ENCODE data around the gene LRRC8D. TPM values are rescaled to one million over a fixed set of nuclear protein-coding genes. Genes with fewer than 3 reads are reported as not detected.
A peak's percentile ranks its signal among the peaks of the same experiment; 100 is the strongest.

Gene LRRC8D
- total and polyA plus RNA-seq, 2 experiments from 2014 or later = 23.6 to 48.8 TPM

DNA sequence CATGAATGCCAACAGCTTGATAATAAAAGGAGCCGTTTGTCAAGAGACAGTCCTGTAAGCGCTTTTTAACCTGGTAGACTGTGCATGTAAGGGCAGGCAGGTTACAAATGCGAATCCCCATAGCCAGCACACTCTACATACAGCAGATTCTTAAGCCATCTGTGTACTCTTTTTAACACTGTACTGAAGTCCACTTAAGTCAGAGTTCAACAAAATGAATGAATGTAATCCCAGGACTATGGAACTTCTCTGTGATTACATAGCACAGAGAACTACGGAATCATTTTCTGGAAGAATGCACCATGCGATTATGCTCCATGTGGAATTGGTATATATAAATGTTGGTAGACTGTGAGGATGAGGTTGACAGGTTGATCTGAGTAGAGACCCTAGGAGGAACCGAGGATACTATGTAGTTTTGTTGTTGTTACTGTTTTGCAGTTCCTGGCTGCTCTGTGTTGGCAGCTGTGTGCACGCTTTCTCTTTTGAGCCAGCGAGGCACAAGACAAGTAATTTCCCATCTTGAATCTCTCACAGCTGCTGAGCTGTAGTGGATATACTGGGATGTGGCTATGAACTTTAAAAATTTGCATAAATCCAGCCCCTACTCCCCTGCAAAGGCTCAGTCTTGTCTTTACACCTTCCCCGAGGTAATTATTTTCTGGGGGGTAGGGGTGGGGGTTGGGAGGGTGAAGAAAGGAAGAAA, 21.9 kb downstream of the LRRC8D start:
- Histone ChIP-seq H3F3A (replicated peaks; ENCODE audit: low read depth) (no peaks in the 10 kb centered on the region; the same call in 1 of the 2 replicates), H3K27me3 (ENCODE audit: insufficient read depth) (no peaks in the 10 kb centered on the region), H4K20me1 (replicated peaks; ENCODE audit: insufficient read depth) (peaks cover 16% of the 10 kb centered on the region; the same call in 1 of the 2 replicates), H3K4me3 (peak overlapping the region; percentile 77), H3K4me1 (ENCODE audit: insufficient read depth) (peaks cover 52% of the 10 kb centered on the region), H3K9me2 (ENCODE audit: insufficient read depth) (no peaks in the 10 kb centered on the region), H3K79me2 (replicated peaks; ENCODE audit: insufficient read depth) (peaks cover 79% of the 10 kb centered on the region), H2AFZ (peak overlapping the region; percentile 34; the same call in 1 of the 2 replicates), H3K27ac (ENCODE audit: low read depth) (peak overlapping the region; percentile 71), H3K36me3 (ENCODE audit: insufficient read depth) (peaks cover 6% of the 10 kb centered on the region; the same call in 1 of the 2 replicates), H3K4me2 (peak overlapping the region; percentile 82)
- peak overlapping the region; percentile 86 for H3K27ac Mint-ChIP-seq
- H3K36me3 Mint-ChIP-seq (ENCODE audit: low read depth) = peaks cover 37% of the 10 kb centered on the region
- H3K4me3 Mint-ChIP-seq = peak overlapping the region; percentile 84
- H3K9me3 Mint-ChIP-seq = no peaks in the 10 kb centered on the region
- peaks cover 13% of the 10 kb centered on the region for H3K27me3 Mint-ChIP-seq (ENCODE audit: insufficient read depth, low read depth, poor library complexity)
- peaks cover 57% of the 10 kb centered on the region for H3K4me1 Mint-ChIP-seq
- ATAC-seq (peak; percentile 11), DNase-seq (ENCODE audit: low spot score) (no peak)
- TF ChIP-seq ZNF114 (CRISPR knock-in tag; IDR thresholded peaks at IDR 0.05) (no peak), POLR2AphosphoS5 (IDR thresholded peaks at IDR 0.05; ENCODE audit: low read depth) (no peak), EZH2 (IDR thresholded peaks at IDR 0.05; ENCODE audit: low read depth, unreplicated experiment) (no peak), STAT1 (IDR thresholded peaks at IDR 0.05; ENCODE audit: unreplicated experiment) (no peak), EZH2phosphoT487 (IDR thresholded peaks at IDR 0.05; ENCODE audit: unreplicated experiment) (no peak), CREB1 (CRISPR knock-in tag; IDR thresholded peaks at IDR 0.05; ENCODE audit: low read depth) (no peak), ZNF331 (CRISPR knock-in tag; IDR thresholded peaks at IDR 0.05; ENCODE audit: low read depth) (no peak), JUNB (IDR thresholded peaks at IDR 0.05; ENCODE audit: unreplicated experiment) (no peak)
- TF ChIP-seq, protein P1, sequence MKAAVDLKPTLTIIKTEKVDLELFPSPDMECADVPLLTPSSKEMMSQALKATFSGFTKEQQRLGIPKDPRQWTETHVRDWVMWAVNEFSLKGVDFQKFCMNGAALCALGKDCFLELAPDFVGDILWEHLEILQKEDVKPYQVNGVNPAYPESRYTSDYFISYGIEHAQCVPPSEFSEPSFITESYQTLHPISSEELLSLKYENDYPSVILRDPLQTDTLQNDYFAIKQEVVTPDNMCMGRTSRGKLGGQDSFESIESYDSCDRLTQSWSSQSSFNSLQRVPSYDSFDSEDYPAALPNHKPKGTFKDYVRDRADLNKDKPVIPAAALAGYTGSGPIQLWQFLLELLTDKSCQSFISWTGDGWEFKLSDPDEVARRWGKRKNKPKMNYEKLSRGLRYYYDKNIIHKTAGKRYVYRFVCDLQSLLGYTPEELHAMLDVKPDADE (IDR thresholded peaks at IDR 0.05) = no peak
- TF ChIP-seq, protein P2, sequence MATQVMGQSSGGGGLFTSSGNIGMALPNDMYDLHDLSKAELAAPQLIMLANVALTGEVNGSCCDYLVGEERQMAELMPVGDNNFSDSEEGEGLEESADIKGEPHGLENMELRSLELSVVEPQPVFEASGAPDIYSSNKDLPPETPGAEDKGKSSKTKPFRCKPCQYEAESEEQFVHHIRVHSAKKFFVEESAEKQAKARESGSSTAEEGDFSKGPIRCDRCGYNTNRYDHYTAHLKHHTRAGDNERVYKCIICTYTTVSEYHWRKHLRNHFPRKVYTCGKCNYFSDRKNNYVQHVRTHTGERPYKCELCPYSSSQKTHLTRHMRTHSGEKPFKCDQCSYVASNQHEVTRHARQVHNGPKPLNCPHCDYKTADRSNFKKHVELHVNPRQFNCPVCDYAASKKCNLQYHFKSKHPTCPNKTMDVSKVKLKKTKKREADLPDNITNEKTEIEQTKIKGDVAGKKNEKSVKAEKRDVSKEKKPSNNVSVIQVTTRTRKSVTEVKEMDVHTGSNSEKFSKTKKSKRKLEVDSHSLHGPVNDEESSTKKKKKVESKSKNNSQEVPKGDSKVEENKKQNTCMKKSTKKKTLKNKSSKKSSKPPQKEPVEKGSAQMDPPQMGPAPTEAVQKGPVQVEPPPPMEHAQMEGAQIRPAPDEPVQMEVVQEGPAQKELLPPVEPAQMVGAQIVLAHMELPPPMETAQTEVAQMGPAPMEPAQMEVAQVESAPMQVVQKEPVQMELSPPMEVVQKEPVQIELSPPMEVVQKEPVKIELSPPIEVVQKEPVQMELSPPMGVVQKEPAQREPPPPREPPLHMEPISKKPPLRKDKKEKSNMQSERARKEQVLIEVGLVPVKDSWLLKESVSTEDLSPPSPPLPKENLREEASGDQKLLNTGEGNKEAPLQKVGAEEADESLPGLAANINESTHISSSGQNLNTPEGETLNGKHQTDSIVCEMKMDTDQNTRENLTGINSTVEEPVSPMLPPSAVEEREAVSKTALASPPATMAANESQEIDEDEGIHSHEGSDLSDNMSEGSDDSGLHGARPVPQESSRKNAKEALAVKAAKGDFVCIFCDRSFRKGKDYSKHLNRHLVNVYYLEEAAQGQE (IDR thresholded peaks at IDR 0.05; ENCODE audit: unreplicated experiment) = no peak
- TF ChIP-seq, protein P3, sequence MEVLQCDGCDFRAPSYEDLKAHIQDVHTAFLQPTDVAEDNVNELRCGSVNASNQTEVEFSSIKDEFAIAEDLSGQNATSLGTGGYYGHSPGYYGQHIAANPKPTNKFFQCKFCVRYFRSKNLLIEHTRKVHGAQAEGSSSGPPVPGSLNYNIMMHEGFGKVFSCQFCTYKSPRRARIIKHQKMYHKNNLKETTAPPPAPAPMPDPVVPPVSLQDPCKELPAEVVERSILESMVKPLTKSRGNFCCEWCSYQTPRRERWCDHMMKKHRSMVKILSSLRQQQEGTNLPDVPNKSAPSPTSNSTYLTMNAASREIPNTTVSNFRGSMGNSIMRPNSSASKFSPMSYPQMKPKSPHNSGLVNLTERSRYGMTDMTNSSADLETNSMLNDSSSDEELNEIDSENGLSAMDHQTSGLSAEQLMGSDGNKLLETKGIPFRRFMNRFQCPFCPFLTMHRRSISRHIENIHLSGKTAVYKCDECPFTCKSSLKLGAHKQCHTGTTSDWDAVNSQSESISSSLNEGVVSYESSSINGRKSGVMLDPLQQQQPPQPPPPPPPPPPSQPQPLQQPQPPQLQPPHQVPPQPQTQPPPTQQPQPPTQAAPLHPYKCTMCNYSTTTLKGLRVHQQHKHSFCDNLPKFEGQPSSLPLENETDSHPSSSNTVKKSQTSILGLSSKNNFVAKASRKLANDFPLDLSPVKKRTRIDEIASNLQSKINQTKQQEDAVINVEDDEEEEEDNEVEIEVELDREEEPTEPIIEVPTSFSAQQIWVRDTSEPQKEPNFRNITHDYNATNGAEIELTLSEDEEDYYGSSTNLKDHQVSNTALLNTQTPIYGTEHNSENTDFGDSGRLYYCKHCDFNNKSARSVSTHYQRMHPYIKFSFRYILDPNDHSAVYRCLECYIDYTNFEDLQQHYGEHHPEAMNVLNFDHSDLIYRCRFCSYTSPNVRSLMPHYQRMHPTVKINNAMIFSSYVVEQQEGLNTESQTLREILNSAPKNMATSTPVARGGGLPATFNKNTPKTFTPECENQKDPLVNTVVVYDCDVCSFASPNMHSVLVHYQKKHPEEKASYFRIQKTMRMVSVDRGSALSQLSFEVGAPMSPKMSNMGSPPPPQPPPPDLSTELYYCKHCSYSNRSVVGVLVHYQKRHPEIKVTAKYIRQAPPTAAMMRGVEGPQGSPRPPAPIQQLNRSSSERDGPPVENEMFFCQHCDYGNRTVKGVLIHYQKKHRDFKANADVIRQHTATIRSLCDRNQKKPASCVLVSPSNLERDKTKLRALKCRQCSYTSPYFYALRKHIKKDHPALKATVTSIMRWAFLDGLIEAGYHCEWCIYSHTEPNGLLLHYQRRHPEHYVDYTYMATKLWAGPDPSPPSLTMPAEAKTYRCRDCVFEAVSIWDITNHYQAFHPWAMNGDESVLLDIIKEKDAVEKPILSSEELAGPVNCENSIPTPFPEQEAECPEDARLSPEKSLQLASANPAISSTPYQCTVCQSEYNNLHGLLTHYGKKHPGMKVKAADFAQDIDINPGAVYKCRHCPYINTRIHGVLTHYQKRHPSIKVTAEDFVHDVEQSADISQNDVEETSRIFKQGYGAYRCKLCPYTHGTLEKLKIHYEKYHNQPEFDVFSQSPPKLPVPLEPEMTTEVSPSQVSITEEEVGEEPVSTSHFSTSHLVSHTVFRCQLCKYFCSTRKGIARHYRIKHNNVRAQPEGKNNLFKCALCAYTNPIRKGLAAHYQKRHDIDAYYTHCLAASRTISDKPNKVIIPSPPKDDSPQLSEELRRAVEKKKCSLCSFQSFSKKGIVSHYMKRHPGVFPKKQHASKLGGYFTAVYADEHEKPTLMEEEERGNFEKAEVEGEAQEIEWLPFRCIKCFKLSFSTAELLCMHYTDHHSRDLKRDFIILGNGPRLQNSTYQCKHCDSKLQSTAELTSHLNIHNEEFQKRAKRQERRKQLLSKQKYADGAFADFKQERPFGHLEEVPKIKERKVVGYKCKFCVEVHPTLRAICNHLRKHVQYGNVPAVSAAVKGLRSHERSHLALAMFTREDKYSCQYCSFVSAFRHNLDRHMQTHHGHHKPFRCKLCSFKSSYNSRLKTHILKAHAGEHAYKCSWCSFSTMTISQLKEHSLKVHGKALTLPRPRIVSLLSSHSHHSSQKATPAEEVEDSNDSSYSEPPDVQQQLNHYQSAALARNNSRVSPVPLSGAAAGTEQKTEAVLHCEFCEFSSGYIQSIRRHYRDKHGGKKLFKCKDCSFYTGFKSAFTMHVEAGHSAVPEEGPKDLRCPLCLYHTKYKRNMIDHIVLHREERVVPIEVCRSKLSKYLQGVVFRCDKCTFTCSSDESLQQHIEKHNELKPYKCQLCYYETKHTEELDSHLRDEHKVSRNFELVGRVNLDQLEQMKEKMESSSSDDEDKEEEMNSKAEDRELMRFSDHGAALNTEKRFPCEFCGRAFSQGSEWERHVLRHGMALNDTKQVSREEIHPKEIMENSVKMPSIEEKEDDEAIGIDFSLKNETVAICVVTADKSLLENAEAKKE (CRISPR knock-in tag; IDR thresholded peaks at IDR 0.05) = no peak
